Neuronal stem cell (in vitro differentiated cells): ENCODE data around the gene ST6GALNAC3.
A peak's percentile ranks its signal among the peaks of the same experiment; 100 is the strongest.

Experiments used
- DNase-seq: peaks from one replicate; pipeline ENCODE4 v3.0.0-alpha.2; 2013; ENCODE audit warnings: low spot score
- H2AFZ ChIP-seq: one replicate; pipeline ENCODE4 v1.6.1; 2013; ENCODE audit warnings: mild to moderate bottlenecking, low read length, inconsistent platforms
- H2AK5ac ChIP-seq: 2 replicates; pipeline ENCODE4 v1.6.1; 2013; ENCODE audit warnings: low read depth, mild to moderate bottlenecking, inconsistent platforms, low read length, moderate library complexity, mixed read lengths
- H2BK120ac ChIP-seq: 2 replicates; pipeline ENCODE4 v1.6.1; 2013; ENCODE audit warnings: low read depth, mild to moderate bottlenecking, inconsistent platforms, low read length, moderate library complexity, mixed read lengths
- H2BK12ac ChIP-seq: one replicate; pipeline ENCODE4 v1.6.1; 2013; ENCODE audit warnings: low read length, inconsistent platforms
- H2BK15ac ChIP-seq: 2 replicates; pipeline ENCODE4 v1.6.1; 2013; ENCODE audit warnings: mild to moderate bottlenecking, low read length, inconsistent platforms, mixed read lengths
- H2BK5ac ChIP-seq: one replicate; pipeline ENCODE4 v1.6.1; 2013; ENCODE audit warnings: inconsistent platforms, mild to moderate bottlenecking, low read length, moderate library complexity
- H3K14ac ChIP-seq: one replicate; pipeline ENCODE4 v1.6.1; 2013; ENCODE audit warnings: low read length, inconsistent platforms
- H3K18ac ChIP-seq: 2 replicates; pipeline ENCODE4 v1.6.1; 2013; ENCODE audit warnings: low read length, inconsistent platforms
- H3K23ac ChIP-seq: 2 replicates; pipeline ENCODE4 v1.6.1; 2013; ENCODE audit warnings: low read depth, mild to moderate bottlenecking, mixed read lengths, low read length, inconsistent platforms; ENCODE audit not compliant: poor library complexity
- H3K27ac ChIP-seq: replicated peaks from 3 replicates; pipeline ENCODE4 v1.5.1; 2013; ENCODE audit warnings: low read length, inconsistent platforms
- H3K27me3 ChIP-seq, 3 experiments: 2 replicates each; pipeline ENCODE4 v1.6.1; 2013; ENCODE audit warnings: low read length in 3 of 3, mild to moderate bottlenecking in 2 of 3, inconsistent platforms in 1 of 3, low read depth in 1 of 3, mixed read lengths in 1 of 3, moderate library complexity in 1 of 3; ENCODE audit not compliant: control insufficient read depth in 3 of 3, insufficient read depth in 3 of 3
- H3K36me3 ChIP-seq, 2 donors: replicated peaks in 1 of 2; 2 replicates each; pipeline ENCODE4 v1.6.1; 2013; ENCODE audit warnings: low read length in 2 of 2; ENCODE audit not compliant: control insufficient read depth in 2 of 2, insufficient read depth in 2 of 2
- H3K4ac ChIP-seq: 2 replicates; pipeline ENCODE4 v1.6.1; 2013; ENCODE audit warnings: inconsistent platforms, mild to moderate bottlenecking, low read length, moderate library complexity
- H3K4me1 ChIP-seq, 2 donors: 1 replicate in 1 of 2; 2 replicates in 1 of 2; pipeline ENCODE4 v1.6.1; 2013; ENCODE audit warnings: low read length in 2 of 2, low read depth in 1 of 2; ENCODE audit not compliant: control insufficient read depth in 2 of 2, insufficient read depth in 1 of 2
- H3K4me2 ChIP-seq: one replicate; pipeline ENCODE4 v1.6.1; 2013; ENCODE audit warnings: mild to moderate bottlenecking, low read length, inconsistent platforms; ENCODE audit not compliant: insufficient read depth, poor library complexity, severe bottlenecking
- H3K4me3 ChIP-seq, 2 donors: 2 replicates each; pipeline ENCODE4 v1.5.1; 2013; ENCODE audit warnings: low read length in 2 of 2, mild to moderate bottlenecking in 2 of 2, inconsistent platforms in 1 of 2, moderate library complexity in 1 of 2
- H3K79me1 ChIP-seq: one replicate; pipeline ENCODE4 v1.6.1; 2013; ENCODE audit warnings: low read depth, mild to moderate bottlenecking, inconsistent platforms, low read length, moderate library complexity
- H3K9ac ChIP-seq: one replicate; pipeline ENCODE4 v1.6.1; 2013; ENCODE audit warnings: mild to moderate bottlenecking, low read depth, low read length, inconsistent platforms; ENCODE audit not compliant: poor library complexity
- H3K9me3 ChIP-seq, 2 donors: replicated peaks in 1 of 2; 2 replicates each; pipeline versions ENCODE3 to v1.6.1; 2013; ENCODE audit warnings: low read length in 2 of 2, mild to moderate bottlenecking in 2 of 2, inconsistent platforms in 1 of 2, low read depth in 1 of 2, mixed read lengths in 1 of 2, moderate library complexity in 1 of 2; ENCODE audit not compliant: control insufficient read depth in 2 of 2, insufficient read depth in 1 of 2
- H4K8ac ChIP-seq: one replicate; pipeline ENCODE4 v1.6.1; 2013; ENCODE audit warnings: low read depth, mild to moderate bottlenecking, inconsistent platforms, low read length, moderate library complexity
- H4K91ac ChIP-seq: one replicate; pipeline ENCODE4 v1.6.1; 2013; ENCODE audit warnings: low read length, low read depth, mild to moderate bottlenecking, inconsistent platforms; ENCODE audit not compliant: poor library complexity
- whole genome bisulfite sequencing, 2 donors: extraction: QIAGEN DNeasy Blood & Tissue Kit; methylation state at CpG; one replicate each; pipeline ENCODE4 v1.1.7; 2013; ENCODE audit warnings: missing lambda C conversion rate in 2 of 2, mixed read lengths in 1 of 2; ENCODE audit not compliant: insufficient read length in 2 of 2, insufficient replicate concordance in 1 of 2; ENCODE audit errors: extremely low coverage in 2 of 2; 5-methylcytosine and 5-hydroxymethylcytosine counted together

Gene ST6GALNAC3

GRCh38 chr1:76314730-76315129, 240.2 kb downstream of the ST6GALNAC3 start:
- no peak overlapping the region for H3K4ac ChIP-seq
- no CpG with 5 or more reads among the region's 2 CpGs for WGBS, 2 donors
- H4K8ac ChIP-seq: no peak overlapping the region
- H3K14ac ChIP-seq: no peak overlapping the region
- no peak overlapping the region for H3K23ac ChIP-seq
- no peak overlapping the region for H4K91ac ChIP-seq
- no peak overlapping the region for H2BK120ac ChIP-seq
- no peak overlapping the region for H2BK15ac ChIP-seq
- H2AFZ ChIP-seq: no peak overlapping the region
- H3K4me2 ChIP-seq: no peak overlapping the region
- H3K27me3 ChIP-seq: no peaks in the 10 kb centered on the region
- no peak overlapping the region for H3K4me3 ChIP-seq
- no peak overlapping the region for H2AK5ac ChIP-seq
- peaks cover 6 to 10% of the 10 kb centered on the region in 2 donors for H3K4me1 ChIP-seq
- no peak overlapping the region for H2BK12ac ChIP-seq
- H3K18ac ChIP-seq: no peak overlapping the region
- no peaks in the 10 kb centered on the region for H3K36me3 ChIP-seq
- no peaks in the 10 kb centered on the region for H3K79me1 ChIP-seq
- no peak for DNase-seq
- no peak overlapping the region for H3K9ac ChIP-seq
- H2BK5ac ChIP-seq: no peak overlapping the region
- H3K9me3 ChIP-seq: no peaks in the 10 kb centered on the region
- no peak overlapping the region for H3K27ac ChIP-seq

DNA sequence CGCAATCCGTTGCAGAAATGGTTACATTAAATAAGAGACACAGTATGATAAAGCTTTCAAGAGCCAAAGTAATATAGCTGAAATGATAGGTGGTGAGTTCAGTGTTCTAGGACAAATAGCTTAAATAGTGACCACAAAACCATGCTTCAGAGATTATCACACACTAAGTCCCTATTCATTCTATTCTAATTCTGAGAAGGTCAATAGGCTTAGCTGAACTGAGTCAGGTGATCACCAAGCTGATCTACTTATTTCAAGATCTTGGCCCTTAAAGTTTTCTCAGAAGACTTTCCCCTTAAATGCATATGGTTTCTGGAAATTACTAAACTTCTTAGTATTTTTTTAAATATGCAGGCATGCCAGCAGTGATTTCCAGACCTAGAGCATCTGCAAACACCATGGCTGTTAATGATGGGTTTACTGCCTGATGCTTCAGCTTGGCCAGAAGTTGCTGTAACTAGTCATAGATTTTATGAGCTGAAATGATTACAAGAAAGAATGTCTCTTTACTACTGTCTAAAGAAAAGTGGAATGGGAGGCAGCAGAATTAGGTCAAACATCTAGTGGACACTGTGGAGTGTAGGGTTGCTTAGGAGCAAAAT, 242.9 kb downstream of the ST6GALNAC3 start:
- whole genome bisulfite sequencing, 2 donors: no CpG with 5 or more reads among the region's 2 CpGs
- Histone ChIP-seq H4K91ac (no peak overlapping the region), H2BK15ac (no peak overlapping the region), H3K4me1 (peaks cover 6 to 10% of the 10 kb centered on the region in 2 donors), H3K14ac (no peak overlapping the region), H3K9me3 (no peaks in the 10 kb centered on the region), H3K9ac (no peak overlapping the region), H2BK120ac (no peak overlapping the region), H2BK12ac (no peak overlapping the region), H3K18ac (no peak overlapping the region), H2AFZ (no peak overlapping the region), H2AK5ac (no peak overlapping the region), H3K4me2 (no peak overlapping the region), H3K23ac (no peak overlapping the region), H3K27ac (no peak overlapping the region), H3K4me3 (no peak overlapping the region), H4K8ac (no peak overlapping the region), H3K36me3 (no peaks in the 10 kb centered on the region), H2BK5ac (no peak overlapping the region), H3K27me3 (no peaks in the 10 kb centered on the region), H3K79me1 (no peaks in the 10 kb centered on the region), H3K4ac (no peak overlapping the region)
- DNase-seq: no peak

GRCh38 chr1:76330991-76331603, 256.6 kb downstream of the ST6GALNAC3 start:
- Histone ChIP-seq H3K18ac (no peak overlapping the region), H3K4me1 (no peaks in the 10 kb centered on the region), H2BK120ac (no peak overlapping the region), H4K91ac (no peak overlapping the region), H3K9me3 (no peaks in the 10 kb centered on the region), H3K4me3 (no peak overlapping the region), H3K14ac (no peak overlapping the region), H2BK15ac (no peak overlapping the region), H3K4ac (no peak overlapping the region), H3K23ac (no peak overlapping the region), H2AFZ (no peak overlapping the region), H3K9ac (no peak overlapping the region), H4K8ac (no peak overlapping the region), H3K27me3 (no peaks in the 10 kb centered on the region), H2BK5ac (no peak overlapping the region), H3K79me1 (no peaks in the 10 kb centered on the region), H2BK12ac (no peak overlapping the region), H3K27ac (no peak overlapping the region), H2AK5ac (no peak overlapping the region), H3K4me2 (no peak overlapping the region), H3K36me3 (no peaks in the 10 kb centered on the region)
- peak; percentile 45 for DNase-seq
- WGBS, 2 donors: no CpG with 5 or more reads among the region's 3 CpGs

GRCh38 chr1:76335882-76336281, 261.3 kb downstream of the ST6GALNAC3 start:
- no peak overlapping the region for H3K4me3 ChIP-seq
- H2AK5ac ChIP-seq: no peak overlapping the region
- H2AFZ ChIP-seq: no peak overlapping the region
- H2BK5ac ChIP-seq: no peak overlapping the region
- no peak overlapping the region for H3K14ac ChIP-seq
- no peak overlapping the region for H2BK12ac ChIP-seq
- peaks cover 7 to 9% of the 10 kb centered on the region in 2 donors for H3K4me1 ChIP-seq
- no peak overlapping the region for H3K4ac ChIP-seq
- H3K27ac ChIP-seq: no peak overlapping the region
- DNase-seq: no peak
- H3K23ac ChIP-seq: no peak overlapping the region
- H3K4me2 ChIP-seq: no peak overlapping the region
- H3K79me1 ChIP-seq: no peaks in the 10 kb centered on the region
- no peak overlapping the region for H4K91ac ChIP-seq
- H3K18ac ChIP-seq: no peak overlapping the region
- H3K9ac ChIP-seq: no peak overlapping the region
- H3K9me3 ChIP-seq: no peaks in the 10 kb centered on the region
- H2BK15ac ChIP-seq: no peak overlapping the region
- H2BK120ac ChIP-seq: no peak overlapping the region
- H3K27me3 ChIP-seq: no peaks in the 10 kb centered on the region
- H3K36me3 ChIP-seq: no peaks in the 10 kb centered on the region
- no peak overlapping the region for H4K8ac ChIP-seq
